OCI-M2 (cell line): ENCODE measurements around the gene EMC6.
A peak's percentile ranks its signal among the peaks of the same experiment; 100 is the strongest.

Experiments
- DNase-seq: peaks from one replicate; lab custom pipeline; 2025; ENCODE audit not compliant: unreplicated experiment; lab: John Stamatoyannopoulos, UW

EMC6 gene

GRCh38 chr17:3668279-3669084, at the start of gene EMC6, which contains the start of gene TAX1BP3:
Gene EMC6, plus strand, starts transcription at chr17:3668812. Its CDS starts 335 bp downstream, at chr17:3669147.
Gene TAX1BP3, minus strand, starts transcription at chr17:3668578. Its CDS starts 52 bp downstream, at chr17:3668526.
- DNase-seq: peak; percentile 34

- no peak for DNase-seq
Observed at GRCh38 chr17:3621146-3621720, 47.4 kb upstream of the EMC6 start.

- no peak for DNase-seq
Observed at GRCh38 chr17:3622977-3623594, 45.5 kb upstream of the EMC6 start.

- no peak for DNase-seq
Observed at GRCh38 chr17:3626831-3627768, 41.5 kb upstream of the EMC6 start.

GRCh38 chr17:3627769-3628167, 40.8 kb upstream of the EMC6 start:
- DNase-seq: no peak

- no peak for DNase-seq
Observed at GRCh38 chr17:3630781-3631180, 37.8 kb upstream of the EMC6 start.

GRCh38 chr17:3632287-3632686, 36.3 kb upstream of the EMC6 start:
- no peak for DNase-seq

- DNase-seq: no peak
Observed at GRCh38 chr17:3635474-3636153, 33.0 kb upstream of the EMC6 start.

- DNase-seq: peak; percentile 55
Observed at GRCh38 chr17:3636154-3636907, 32.3 kb upstream of the EMC6 start, which contains the start of the genes CTNS and SHPK. Gene CTNS, plus strand, starts transcription at chr17:3636760. Its CDS starts 3,447 bp downstream, at chr17:3640207. Gene SHPK, minus strand, starts transcription at chr17:3636250. Its CDS starts 31 bp downstream, at chr17:3636219.

GRCh38 chr17:3636908-3637373, 31.7 kb upstream of the EMC6 start:
- no peak for DNase-seq

- no peak for DNase-seq
Observed at GRCh38 chr17:3639981-3640596, 28.5 kb upstream of the EMC6 start.

GRCh38 chr17:3641014-3641413, 27.6 kb upstream of the EMC6 start:
- no peak for DNase-seq

- DNase-seq: no peak
Observed at GRCh38 chr17:3641717-3642486, 26.7 kb upstream of the EMC6 start.

- DNase-seq: no peak
Observed at GRCh38 chr17:3643889-3644349, 24.7 kb upstream of the EMC6 start.

GRCh38 chr17:3645310-3645709, 23.3 kb upstream of the EMC6 start:
- DNase-seq: no peak

GRCh38 chr17:3647251-3647650, 21.4 kb upstream of the EMC6 start:
- DNase-seq: no peak

GRCh38 chr17:3647769-3648555, 20.6 kb upstream of the EMC6 start:
- DNase-seq: no peak
